Endothelial cell (in vitro differentiated cells): ENCODE data around the gene ACVRL1. TPM values are rescaled to one million over a fixed set of nuclear protein-coding genes. Genes with fewer than 3 reads are reported as not detected.

Source experiments
- DNase-seq: peaks from one replicate; pipeline ENCODE4 v3.0.0; 2021; ENCODE audit warnings: low spot score
- H3K27ac Mint-ChIP-seq: one replicate; pipeline ENCODE4 v1.8.0; 2021; ENCODE audit warnings: mixed read lengths, inconsistent platforms; ENCODE audit not compliant: unreplicated experiment
- H3K27me3 Mint-ChIP-seq: one replicate; pipeline ENCODE4 v1.8.0; 2021; ENCODE audit warnings: mild to moderate bottlenecking, moderate library complexity, mixed read lengths, inconsistent platforms; ENCODE audit not compliant: unreplicated experiment
- H3K36me3 Mint-ChIP-seq: one replicate; pipeline ENCODE4 v1.8.0; 2021; ENCODE audit warnings: mild to moderate bottlenecking, low read depth, mixed read lengths, inconsistent platforms; ENCODE audit not compliant: unreplicated experiment
- H3K4me1 Mint-ChIP-seq: one replicate; pipeline ENCODE4 v1.8.0; 2021; ENCODE audit warnings: mild to moderate bottlenecking, mixed read lengths, inconsistent platforms; ENCODE audit not compliant: unreplicated experiment
- H3K4me3 Mint-ChIP-seq: one replicate; pipeline ENCODE4 v1.8.0; 2021; ENCODE audit warnings: mild to moderate bottlenecking, mixed read lengths, inconsistent platforms; ENCODE audit not compliant: unreplicated experiment
- H3K9me3 Mint-ChIP-seq: one replicate; pipeline ENCODE4 v1.8.0; 2021; ENCODE audit warnings: mixed read lengths, inconsistent platforms; ENCODE audit not compliant: unreplicated experiment
- CTCF ChIP-seq: fragments of 200-600 bp; sonication (generic); IDR thresholded peaks from one replicate; pipeline ENCODE4 v1.5.0; 2021; ENCODE audit warnings: antibody characterized with exemption; ENCODE audit not compliant: unreplicated experiment
- total RNA-seq: library from RNA; stranded (reverse); fragmentation: NEBNext Ultra II Directional; extraction: Animal tissue kit (Norgen Biotek cat#: 25700); gene quantifications from one replicate; pipeline ENCODE4 v1.2.1, GENCODE V29; 2021; ENCODE audit not compliant: unreplicated experiment

ACVRL1 gene
- total RNA-seq, 1 donor from 2014 or later: 395 TPM

GRCh38 chr12:51888316-51889215, 18.7 kb upstream of the ACVRL1 start:
- no peak for TF ChIP-seq CTCF
- no peak overlapping the region for H3K4me3 Mint-ChIP-seq
- H3K27me3 Mint-ChIP-seq: peaks cover 1% of the 10 kb centered on the region
- no peak for DNase-seq
- H3K36me3 Mint-ChIP-seq: no peaks in the 10 kb centered on the region
- no peak overlapping the region for H3K27ac Mint-ChIP-seq
- H3K4me1 Mint-ChIP-seq: peaks cover 20% of the 10 kb centered on the region
- H3K9me3 Mint-ChIP-seq: no peaks in the 10 kb centered on the region

- H3K9me3 Mint-ChIP-seq: no peaks in the 10 kb centered on the region
- peaks cover 1% of the 10 kb centered on the region for H3K27me3 Mint-ChIP-seq
- H3K27ac Mint-ChIP-seq: no peak overlapping the region
- no peaks in the 10 kb centered on the region for H3K36me3 Mint-ChIP-seq
- peak; percentile 15 for TF ChIP-seq CTCF
- H3K4me1 Mint-ChIP-seq: peaks cover 15% of the 10 kb centered on the region
- DNase-seq: no peak
- no peak overlapping the region for H3K4me3 Mint-ChIP-seq
Observed at GRCh38 chr12:51889216-51890132, 17.8 kb upstream of the ACVRL1 start.

- H3K36me3 Mint-ChIP-seq: no peaks in the 10 kb centered on the region
- no peaks in the 10 kb centered on the region for H3K27me3 Mint-ChIP-seq
- H3K4me1 Mint-ChIP-seq: peaks cover 14% of the 10 kb centered on the region
- DNase-seq: no peak
- H3K4me3 Mint-ChIP-seq: no peak overlapping the region
- TF ChIP-seq CTCF: no peak
- H3K27ac Mint-ChIP-seq: no peak overlapping the region
- H3K9me3 Mint-ChIP-seq: no peaks in the 10 kb centered on the region
Observed at GRCh38 chr12:51890133-51890464, 17.2 kb upstream of the ACVRL1 start.

GRCh38 chr12:51890511-51891171, 16.7 kb upstream of the ACVRL1 start:
- peaks cover 15% of the 10 kb centered on the region for H3K4me1 Mint-ChIP-seq
- H3K4me3 Mint-ChIP-seq: no peak overlapping the region
- H3K27ac Mint-ChIP-seq: no peak overlapping the region
- H3K9me3 Mint-ChIP-seq: no peaks in the 10 kb centered on the region
- no peak for DNase-seq
- H3K27me3 Mint-ChIP-seq: peaks cover 2% of the 10 kb centered on the region
- no peaks in the 10 kb centered on the region for H3K36me3 Mint-ChIP-seq
- no peak for TF ChIP-seq CTCF
